ENCODE data around the gene TFEB.
"Not testable (repeated sequence)": the region's sequence is repeated elsewhere in the genome, so short reads cannot be mapped to it uniquely, and the experiment has no call there.

TFEB gene

DNA sequence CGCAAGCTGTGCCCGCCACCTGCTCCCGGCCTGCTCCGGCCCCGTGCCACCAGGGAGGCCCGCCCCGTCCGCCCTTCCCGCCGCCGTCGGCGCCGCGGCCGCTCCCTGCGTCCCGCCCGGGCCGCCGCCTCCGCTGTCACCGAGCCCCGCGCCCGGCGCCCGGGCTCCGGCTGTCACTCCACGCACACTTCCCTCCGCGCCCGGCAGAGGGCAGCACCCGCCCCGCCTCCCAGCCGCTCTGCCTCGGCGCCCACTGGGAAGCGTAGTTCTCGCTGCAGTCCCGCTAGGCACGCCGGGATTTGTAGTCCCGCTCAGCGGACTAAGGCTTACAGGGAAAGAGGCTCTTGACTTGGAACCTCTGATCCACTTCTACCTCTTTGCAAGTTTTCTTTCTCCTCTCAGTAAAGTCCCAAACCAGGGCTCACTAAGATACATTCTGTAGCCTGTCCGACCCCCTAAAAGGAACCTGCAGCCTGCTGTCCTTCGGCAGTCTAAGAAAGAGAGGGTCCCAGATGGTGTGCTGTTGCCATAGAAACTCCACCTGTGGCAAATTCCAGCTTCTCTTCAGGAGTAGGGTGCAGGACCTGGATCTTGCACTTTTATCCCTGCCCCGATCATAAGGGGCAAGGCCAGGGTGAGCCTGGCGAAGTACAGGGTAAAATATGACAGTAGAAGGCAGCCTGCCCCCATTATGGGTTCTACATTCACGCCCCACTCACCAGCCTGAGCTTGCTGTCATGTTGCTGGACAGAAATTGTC is at the start of gene TFEB:
Gene TFEB, minus strand, starts transcription at position 182 of the 759 bp plus-strand sequence. CDS start 44,395 bp downstream, outside the sequence.
- DNase-seq (ENCODE audit: low read depth): peak; percentile 62

- no peak for DNase-seq (ENCODE audit: low read depth)
Measured at GRCh38 chr6:41784581-41785171, 49.3 kb upstream of the TFEB start.

DNA sequence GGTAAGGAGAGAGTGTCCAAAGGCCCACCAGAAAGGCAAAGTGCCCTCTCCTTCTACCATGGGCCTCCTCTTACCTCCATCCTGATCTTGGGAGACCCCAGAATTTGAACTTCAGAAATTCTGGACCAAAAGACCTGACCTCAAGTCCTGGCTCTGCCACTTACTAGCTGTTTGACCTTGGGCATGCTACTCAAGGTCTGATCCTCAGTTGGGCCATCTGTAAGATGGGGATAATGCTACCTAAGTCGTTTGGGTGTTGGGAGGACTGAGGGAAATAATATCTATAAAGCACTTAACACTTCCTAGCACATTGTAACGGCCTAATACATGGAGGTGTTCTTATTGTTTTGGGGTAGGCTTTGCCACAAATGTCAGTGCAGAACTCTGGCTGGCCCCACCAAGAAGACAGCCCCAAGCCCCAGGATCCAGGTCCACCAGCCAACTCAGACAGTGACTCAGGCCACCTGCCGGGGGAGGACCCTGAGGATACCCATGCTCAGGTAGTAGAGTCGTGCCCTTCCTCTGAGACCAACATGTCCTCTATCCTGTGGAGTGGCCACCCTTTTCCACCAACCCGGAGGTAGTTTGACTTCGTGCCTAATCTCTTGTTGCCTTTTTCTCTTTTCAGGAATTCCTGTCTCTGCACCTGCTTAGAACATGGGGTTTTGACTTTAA is 47.8 kb upstream of the TFEB start:
- DNase-seq (ENCODE audit: low read depth): no peak

DNA sequence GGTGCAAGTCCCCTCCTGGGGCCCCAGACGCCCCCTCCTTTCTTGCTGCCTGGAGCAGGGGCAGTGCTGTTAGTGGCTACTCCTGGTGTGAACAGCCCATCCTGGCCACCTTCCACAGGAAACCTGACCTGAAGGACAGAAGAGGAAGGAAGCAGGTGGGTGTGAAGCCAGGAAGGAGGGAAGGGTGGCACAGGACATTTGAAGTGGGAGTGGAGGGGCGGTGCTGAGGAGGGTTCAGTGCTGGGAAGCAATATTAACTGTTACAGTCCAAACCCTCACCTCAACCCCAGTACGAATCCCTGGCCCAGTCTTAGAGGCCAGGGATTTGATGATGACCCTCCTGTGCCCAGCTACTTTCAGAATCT is 45.9 kb upstream of the TFEB start:
- DNase-seq (ENCODE audit: low read depth): no peak

GRCh38 chr6:41780551-41781365 is 45.4 kb upstream of the TFEB start, which contains the start of gene PRICKLE4:
Gene PRICKLE4, plus strand, starts transcription at chr6:41780782. Its CDS starts 2,692 bp downstream, at chr6:41783474.
- DNase-seq (ENCODE audit: low read depth): no peak

DNA sequence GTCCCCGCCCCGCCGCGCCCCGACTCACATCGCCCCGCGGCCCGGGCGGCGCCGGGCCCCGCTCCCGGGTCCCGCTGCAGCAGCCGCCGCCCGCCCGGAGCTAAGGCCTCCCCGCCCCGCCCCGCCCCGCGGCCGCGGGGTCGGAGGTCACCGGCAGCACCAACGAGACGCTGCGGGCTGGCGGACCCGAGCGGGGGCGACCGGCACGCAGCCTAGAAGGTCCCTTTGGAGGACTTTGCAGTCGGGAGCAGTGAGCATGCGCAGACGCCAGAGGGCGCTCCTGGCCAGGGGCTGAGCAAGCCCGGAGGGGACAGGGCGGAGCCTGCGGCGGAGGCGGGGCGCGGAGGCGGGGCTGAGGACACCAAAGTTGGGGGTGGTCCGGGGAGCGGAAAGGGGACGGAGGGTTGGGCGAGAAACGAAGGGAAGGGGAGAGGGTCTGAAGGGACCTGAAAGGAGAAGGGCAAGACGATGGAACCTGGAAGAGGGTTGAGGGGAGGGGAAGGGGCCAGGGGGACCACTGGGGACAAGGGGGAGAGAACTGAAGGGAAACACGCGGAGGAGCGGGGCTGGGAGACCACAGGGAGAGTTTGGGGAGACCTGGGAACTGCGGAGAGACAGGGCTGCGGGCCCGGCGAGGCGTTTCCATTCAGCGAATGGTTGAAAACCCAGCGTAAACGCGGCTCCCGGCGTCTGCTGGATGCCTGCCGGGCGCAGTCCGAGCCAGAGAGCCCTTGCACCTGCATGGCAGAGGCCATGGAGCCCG is 44.6 kb upstream of the TFEB start, which contains the start of gene FRS3:
Gene FRS3, minus strand, starts transcription at position 113 of the 763 bp plus-strand sequence. CDS start 2,913 bp downstream, outside the sequence.
- peak; percentile 90 for DNase-seq (ENCODE audit: low read depth)

GRCh38 chr6:41779336-41779735 is 43.9 kb upstream of the TFEB start:
- no peak for DNase-seq (ENCODE audit: low read depth)

DNA sequence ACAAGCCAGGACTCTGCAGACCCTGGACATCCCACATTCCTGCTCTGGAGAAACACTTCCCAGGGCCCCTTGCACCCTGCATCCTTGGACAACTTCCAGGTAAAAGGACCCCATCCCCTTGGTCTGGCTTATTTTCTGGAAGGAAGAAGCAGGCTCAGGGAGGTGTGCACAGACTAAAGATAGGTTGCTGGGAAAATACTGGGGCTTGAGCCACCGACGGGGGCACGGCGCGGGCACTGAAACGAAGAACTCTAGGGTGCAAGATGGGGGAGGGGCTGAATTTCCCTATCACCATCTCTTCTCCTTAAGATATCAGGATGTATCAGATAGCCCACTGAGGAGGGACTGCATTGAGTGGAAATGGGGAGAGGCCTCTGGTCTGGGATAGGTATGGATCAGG is 43.5 kb upstream of the TFEB start:
- DNase-seq (ENCODE audit: low read depth): no peak

DNA sequence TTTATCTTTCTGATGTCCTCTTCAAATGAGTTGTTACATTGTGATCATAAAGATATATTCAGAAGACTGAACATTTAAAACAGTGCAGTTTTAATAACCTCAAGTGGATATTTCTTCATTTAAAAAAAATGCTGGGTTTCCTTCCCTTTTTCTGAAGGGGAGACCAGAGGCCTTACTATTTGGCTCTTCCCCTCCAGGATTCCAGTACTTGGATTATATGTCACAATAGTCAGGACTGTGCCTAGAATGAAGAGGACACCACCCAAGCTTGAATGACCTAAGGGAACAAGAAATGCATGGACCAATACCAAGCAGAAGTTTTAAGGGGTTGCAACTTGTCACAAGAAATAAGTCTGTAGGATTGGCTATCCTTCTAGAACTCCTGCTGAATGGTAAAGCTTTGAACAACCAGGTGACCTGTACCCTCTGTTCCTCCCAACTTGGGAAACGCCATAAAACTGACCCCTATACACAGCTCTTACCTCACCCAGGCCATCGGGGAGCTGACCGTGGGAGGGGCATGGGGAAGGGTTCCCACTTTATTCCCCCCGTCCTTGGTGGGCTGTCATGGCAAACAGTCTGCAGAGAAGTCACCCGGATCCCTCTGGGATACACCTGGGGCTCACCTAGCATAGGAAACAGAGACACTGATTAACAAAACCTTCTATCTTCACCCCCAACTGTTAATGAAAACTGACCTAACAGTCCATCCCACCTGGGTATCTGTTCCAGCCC is 42.3 kb upstream of the TFEB start:
- DNase-seq (ENCODE audit: low read depth): no peak

DNA sequence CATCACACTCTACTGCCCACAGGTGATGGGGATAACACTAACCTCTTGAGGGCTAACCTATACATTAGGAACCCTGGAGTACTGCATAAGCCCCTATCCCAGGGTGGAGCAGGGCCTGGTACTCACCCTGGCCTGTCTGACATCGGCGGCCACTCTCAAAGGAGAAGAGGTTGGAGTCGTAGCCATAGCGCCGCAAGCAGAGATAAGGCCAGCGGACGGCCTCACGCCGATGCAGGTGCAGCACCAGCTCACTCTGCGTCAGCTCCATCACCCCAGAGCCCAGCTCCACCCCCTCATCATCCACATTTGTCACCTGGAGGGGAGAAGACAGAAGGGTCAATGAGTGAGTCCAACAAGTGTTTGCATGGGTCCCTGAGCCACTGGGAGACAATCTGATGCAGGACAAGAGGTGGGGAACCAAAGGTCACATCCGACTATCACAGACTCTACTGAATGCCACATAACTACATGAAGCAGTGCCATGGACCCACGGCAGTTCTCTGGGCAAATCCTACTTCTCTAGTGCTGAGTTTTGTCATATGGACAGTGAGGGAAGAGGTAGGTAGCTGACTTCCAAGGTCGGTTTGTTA is 40.0 kb upstream of the TFEB start:
- DNase-seq (ENCODE audit: low read depth): no peak

DNA sequence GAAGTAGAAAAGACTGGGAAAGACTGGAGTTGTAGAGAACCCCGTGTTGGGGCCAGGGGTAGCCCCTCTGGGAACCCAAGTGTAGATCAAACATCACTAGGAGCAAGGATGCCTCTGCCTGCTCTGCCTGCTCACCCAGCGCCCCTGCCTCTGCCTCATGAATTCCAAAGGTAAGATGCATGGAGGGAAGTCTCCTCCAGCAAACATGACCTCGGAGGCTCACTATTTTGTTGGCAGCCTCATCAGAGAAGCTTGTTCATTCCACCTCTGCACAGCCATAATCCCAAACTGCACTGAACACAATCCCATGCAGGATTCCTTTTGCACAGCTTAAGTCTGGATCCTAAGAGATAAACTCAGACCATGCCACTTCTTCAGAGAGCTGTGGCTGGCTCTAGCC is 39.4 kb upstream of the TFEB start:
- no peak for DNase-seq (ENCODE audit: low read depth)

- no peak for DNase-seq (ENCODE audit: low read depth)
Measured at GRCh38 chr6:41771058-41771983, 35.9 kb upstream of the TFEB start.

DNA sequence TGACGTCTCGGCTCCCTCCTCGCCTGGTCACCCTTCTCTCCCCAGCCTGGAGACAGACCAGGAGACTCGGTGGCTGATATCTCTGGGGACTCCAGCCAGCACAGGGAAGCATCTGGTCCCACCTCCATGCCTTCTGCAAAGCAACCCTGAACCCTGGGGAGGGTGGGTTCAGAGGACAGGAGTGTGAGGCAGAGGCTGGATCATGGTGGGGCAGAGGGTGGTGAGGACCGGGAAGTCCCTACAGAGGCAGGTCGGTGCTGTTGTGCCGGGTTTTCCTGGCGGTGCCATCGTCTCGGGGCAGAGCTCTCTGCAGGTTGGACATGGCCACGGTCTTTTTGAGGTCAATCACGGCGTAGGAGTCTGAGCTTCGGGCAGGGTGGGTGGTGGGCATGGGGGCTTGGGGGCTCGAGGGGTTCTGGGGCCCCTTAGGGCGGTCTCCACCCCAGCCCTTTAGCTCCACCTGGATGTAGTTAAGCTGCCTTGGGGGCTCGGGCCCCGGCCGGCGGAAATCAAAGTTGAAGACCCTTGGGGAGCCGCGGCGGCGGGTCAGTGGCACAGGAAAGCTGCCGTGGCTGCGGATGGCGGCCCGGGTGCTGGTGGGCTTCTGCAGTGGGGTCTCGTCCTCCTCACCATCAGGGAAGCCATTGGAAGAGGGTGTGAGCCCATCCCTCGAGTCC is 35.1 kb upstream of the TFEB start:
- no peak for DNase-seq (ENCODE audit: low read depth)

DNA sequence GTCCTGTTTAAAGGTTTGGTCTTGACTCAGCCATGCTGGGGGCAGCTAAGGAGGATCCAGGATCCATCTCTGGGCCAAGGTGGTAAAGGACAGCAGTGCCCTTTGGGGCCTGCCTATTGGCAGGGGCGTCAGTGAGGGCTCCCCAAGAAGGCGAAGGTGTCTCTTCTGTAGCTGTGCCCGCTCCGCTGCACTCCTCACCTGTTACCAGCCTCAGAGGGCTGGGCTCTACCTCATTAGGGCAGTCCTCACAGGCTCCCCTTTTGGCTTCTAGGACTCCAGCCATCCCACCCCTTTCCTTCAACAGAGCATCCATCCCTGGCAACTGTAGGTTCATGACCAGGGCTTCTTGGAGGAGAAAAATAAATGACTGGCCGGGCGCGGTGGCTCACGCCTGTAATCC is 34.0 kb upstream of the TFEB start:
- no peak for DNase-seq (ENCODE audit: low read depth)

- DNase-seq (ENCODE audit: low read depth): no peak
Measured at GRCh38 chr6:41768545-41769308, 33.3 kb upstream of the TFEB start.

- no peak for DNase-seq (ENCODE audit: low read depth)
Measured at GRCh38 chr6:41767112-41767833, 31.9 kb upstream of the TFEB start.

GRCh38 chr6:41766043-41766664 is 30.7 kb upstream of the TFEB start:
- not testable (repeated sequence) for DNase-seq (ENCODE audit: low read depth)
